Measurements from ENCODE around the gene ETNPPL. TPM values are rescaled to one million over a fixed set of nuclear protein-coding genes. Genes with fewer than 3 reads are reported as not detected.

ETNPPL gene
- total RNA-seq, 2 experiments from 2014 or later, result not detected

Other genes starting within 250 kb of the ETNPPL start
- gene RPL34, start 142.5 kb downstream of the ETNPPL start, total RNA-seq, result 1,000 to 10,000 TPM; 1,983 to 2,004 TPM
- gene OSTC, start 112.5 kb downstream of the ETNPPL start, total RNA-seq, result 10 to 100 TPM; 72.5 to 73.3 TPM

Measured in activated naive CD4-positive, alpha-beta T cell treated with anti-CD3 and anti-CD28 coated beads for 36 hours (primary cell).